ENCODE results near the gene RANBP17. TPM values are rescaled to one million over a fixed set of nuclear protein-coding genes. Genes with fewer than 3 reads are reported as not detected.
"Not testable (repeated sequence)": the region's sequence is repeated elsewhere in the genome, so short reads cannot be mapped to it uniquely, and the experiment has no call there.

Gene RANBP17
- total RNA-seq, 4 donors from 2014 or later = 0.38 to 5.1 (median 1.4) TPM

GRCh38 chr5:170923910-170924620, 62.2 kb downstream of the RANBP17 start:
- no peak overlapping the region for H3K4me3 ChIP-seq (ENCODE audit: low read depth, poor library complexity, severe bottlenecking)
- TF ChIP-seq POLR2A (IDR thresholded peaks at IDR 0.05) = no peak
- no peak for TF ChIP-seq CTCF (IDR thresholded peaks at IDR 0.05)
- WGBS, 2 donors = 88 to 90% methylated on average over 7 of the region's 7 CpGs
- intact Hi-C loops (cut with DNase I; ENCODE audit: low total_unique reads) = no loop called here
- DNase-seq (ENCODE audit: low spot score in 2 of 2) = no peak

GRCh38 chr5:170935534-170936218, 73.9 kb downstream of the RANBP17 start:
- 91 to 92% methylated on average over 18 of the region's 18 CpGs for WGBS, 2 donors
- intact Hi-C loops (cut with DNase I; ENCODE audit: low total_unique reads); DNase-seq (ENCODE audit: low spot score in 2 of 2); H3K4me3 ChIP-seq (ENCODE audit: low read depth, poor library complexity, severe bottlenecking): not testable (repeated sequence)

- no peak for DNase-seq (ENCODE audit: low spot score in 2 of 2)
- H3K4me3 ChIP-seq (ENCODE audit: low read depth, poor library complexity, severe bottlenecking) = no peak overlapping the region
- intact Hi-C loops (cut with DNase I; ENCODE audit: low total_unique reads) = no loop called here
- TF ChIP-seq POLR2A (IDR thresholded peaks at IDR 0.05) = no peak
- TF ChIP-seq CTCF (IDR thresholded peaks at IDR 0.05) = no peak
Measured at GRCh38 chr5:170937072-170937471, 75.3 kb downstream of the RANBP17 start.

GRCh38 chr5:170937914-170938313, 76.1 kb downstream of the RANBP17 start:
- intact Hi-C loops (cut with DNase I; ENCODE audit: low total_unique reads) = no loop called here
- no peak for DNase-seq (ENCODE audit: low spot score in 2 of 2)
- TF ChIP-seq CTCF (IDR thresholded peaks at IDR 0.05) (no peak), POLR2A (IDR thresholded peaks at IDR 0.05) (no peak)
- 80 to 81% methylated on average over 5 of the region's 5 CpGs for WGBS, 2 donors
- no peak overlapping the region for H3K4me3 ChIP-seq (ENCODE audit: low read depth, poor library complexity, severe bottlenecking)

DNA sequence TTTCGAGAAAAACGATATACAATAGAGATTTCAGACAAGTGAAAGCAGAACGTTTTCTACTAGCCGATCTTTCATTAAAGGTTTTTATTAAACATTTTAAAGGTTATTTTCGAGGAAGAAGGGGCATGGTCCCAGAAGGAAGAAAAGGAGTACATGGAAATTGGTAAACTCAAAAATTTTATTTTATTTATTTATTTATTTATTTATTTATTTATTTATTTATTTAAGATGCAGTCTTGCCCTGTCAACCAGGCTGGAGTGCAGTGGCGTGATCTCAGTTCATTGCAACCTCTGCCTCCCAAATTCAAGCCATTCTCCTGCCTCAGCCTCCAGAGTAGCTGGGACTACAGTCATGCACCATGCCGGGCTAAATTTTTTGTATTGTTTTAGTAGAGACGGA, 77.4 kb downstream of the RANBP17 start:
- TF ChIP-seq POLR2A (IDR thresholded peaks at IDR 0.05) (no peak), CTCF (IDR thresholded peaks at IDR 0.05) (no peak)
- 85 to 91% methylated on average over 8 of the region's 8 CpGs for WGBS, 2 donors
- no peak overlapping the region for H3K4me3 ChIP-seq (ENCODE audit: low read depth, poor library complexity, severe bottlenecking)
- DNase-seq (ENCODE audit: low spot score in 2 of 2) = no peak
- intact Hi-C loops (cut with DNase I; ENCODE audit: low total_unique reads) = no loop called here

DNA sequence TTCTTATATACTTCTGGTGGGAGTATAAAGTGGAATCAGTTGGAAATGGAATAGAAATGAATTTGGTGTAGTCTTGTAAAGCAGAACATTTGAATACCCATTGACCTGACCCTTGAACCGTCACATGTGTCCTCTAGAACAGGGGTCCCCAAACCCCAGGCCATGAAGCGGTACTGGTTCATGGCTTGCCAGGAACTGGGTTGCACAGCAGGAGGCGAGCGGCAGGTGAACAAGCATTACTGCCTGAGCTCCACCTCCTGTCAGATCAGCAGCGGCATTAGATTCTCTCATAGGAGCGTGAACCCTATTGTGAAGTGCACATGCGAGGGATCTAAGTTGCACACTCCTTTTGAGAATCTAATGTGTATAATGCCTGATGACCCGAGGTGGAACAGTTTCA, 80.0 kb downstream of the RANBP17 start:
- TF ChIP-seq CTCF (IDR thresholded peaks at IDR 0.05) (no peak), POLR2A (IDR thresholded peaks at IDR 0.05) (no peak)
- no peak for DNase-seq (ENCODE audit: low spot score in 2 of 2)
- intact Hi-C loops (cut with DNase I; ENCODE audit: low total_unique reads) = loop anchor here (5.0 kb wide), 1 partner anchor 266 kb away; no protein-coding TSS in a partner anchor
- 92 to 95% methylated on average over 8 of the region's 8 CpGs for WGBS, 2 donors
- H3K4me3 ChIP-seq (ENCODE audit: low read depth, poor library complexity, severe bottlenecking) = no peak overlapping the region

All from lower leg skin (tissue), 4 donors.